HG02588 (cell line): ENCODE measurements around the gene SNRPE.
"Not testable (repeated sequence)": the region's sequence is repeated elsewhere in the genome, so short reads cannot be mapped to it uniquely, and the experiment has no call there.

Experiments
- ATAC-seq: cut with Tn5 transposase; IDR thresholded peaks from one replicate; pipeline ENCODE4 v1.9.1; 2021; ENCODE audit warnings: mild to moderate bottlenecking, moderate library complexity; ENCODE audit not compliant: unreplicated experiment

The SNRPE gene

DNA sequence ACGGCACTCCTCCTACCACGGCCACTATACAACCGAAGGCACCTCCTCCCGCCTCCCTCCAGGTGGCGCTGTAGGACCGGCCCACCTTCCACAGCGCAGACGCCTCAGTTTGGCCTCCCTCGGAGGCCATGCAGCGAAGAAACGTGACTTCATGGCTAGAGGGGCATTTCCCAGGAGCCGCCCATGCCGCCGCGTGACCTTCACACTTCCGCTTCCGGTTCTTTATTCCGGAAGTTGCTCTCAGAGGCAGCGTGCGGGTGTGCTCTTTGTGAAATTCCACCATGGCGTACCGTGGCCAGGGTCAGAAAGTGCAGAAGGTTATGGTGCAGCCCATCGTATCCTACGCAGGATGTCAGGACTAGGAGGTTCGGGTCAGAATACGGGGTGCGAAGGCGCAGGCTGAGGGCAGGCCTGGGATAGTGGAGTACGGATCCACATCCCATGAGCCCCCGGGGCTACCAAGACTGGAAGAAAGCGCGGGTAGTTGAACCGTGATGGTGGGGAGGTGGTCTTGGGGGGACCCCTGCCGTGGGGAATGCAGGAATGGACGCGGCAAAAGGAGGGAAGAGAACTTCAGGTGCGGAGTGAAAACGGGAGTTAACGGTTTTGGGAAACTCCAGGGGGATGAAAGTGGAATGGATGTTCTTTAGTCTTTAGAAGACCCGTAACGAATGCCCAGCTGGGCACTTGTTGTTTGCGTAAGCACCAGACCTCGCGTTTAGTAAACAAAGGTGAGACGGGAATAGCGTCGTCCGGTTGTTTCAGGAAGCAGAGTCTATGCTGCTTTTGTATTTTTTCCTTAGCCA lies at the start of gene SNRPE:
Gene SNRPE (plus strand): TSS at position 221 of the 806 bp plus-strand sequence. CDS start 61 bp downstream, at position 282.
- peak; percentile 94 for ATAC-seq

DNA sequence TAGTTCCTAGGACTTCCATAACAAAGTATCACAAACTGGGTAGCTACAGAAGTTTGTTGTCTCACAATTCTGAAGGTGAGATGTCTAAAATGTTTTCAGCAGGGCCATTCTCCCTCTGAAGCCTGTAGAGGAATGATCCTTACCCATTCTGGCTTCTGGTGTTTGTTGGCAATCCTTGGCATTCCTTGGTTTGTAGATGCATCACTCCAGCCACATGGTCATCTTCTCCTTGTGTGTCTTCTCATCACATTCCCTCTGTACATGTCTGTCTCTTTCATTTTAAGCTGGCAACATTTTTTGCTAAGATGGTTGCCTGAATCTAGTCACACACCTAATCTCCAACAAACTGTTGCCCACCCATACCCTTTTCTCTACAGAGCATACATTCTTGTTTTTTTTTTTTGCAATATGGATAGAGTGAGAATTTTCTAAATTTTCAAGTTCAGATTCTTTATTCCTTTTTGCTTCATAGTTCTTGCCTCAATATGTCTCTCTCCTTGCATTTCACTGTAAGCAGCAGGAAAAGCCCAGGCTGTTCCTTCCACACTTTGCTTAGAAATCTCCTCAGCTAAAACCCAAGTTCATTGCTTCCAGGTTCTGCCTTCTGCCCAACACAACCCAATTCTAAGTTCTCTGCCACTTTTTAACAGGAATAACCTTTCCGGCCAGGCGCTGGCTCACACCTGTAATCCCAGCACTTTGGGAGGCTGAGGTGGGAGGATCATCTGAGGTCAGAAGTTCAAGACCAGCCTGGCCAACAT lies 47.6 kb upstream of the SNRPE start:
- ATAC-seq: no peak

DNA sequence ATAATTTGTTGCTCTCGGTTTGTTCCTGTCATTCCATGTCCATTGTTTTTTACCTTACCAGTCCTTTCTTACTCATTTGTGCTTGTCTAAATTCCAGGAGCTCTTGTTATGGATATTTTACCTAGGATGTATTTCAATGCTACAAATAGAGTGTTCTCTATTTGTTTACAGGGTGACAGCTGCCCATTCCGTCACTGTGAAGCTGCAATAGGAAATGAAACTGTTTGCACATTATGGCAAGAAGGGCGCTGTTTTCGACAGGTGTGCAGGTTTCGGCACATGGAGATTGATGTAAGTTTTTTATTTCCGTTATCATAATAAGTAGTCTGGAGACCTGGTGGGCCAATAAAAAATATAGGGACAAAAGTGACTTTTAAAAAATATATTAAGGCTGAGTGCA lies 43.0 kb upstream of the SNRPE start:
- no peak for ATAC-seq

DNA sequence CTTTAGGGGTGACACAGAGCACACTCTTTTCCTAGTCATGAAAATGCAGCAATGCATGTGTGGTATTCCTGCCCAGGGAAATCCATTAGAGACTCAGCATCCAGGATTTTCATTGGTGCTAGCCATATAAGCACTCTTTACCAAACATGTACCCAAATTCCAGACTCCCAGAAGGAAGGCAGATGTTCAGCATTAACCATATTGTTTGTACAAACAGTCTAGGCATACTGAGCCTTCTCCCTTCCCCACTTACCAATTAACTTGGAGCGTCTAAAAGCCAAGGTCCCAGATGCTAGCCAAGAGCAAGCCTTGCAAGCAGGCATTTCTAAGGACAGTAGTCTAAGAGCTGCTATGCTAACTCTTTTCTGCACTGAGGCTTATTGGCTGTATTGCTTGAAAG lies 38.1 kb upstream of the SNRPE start:
- ATAC-seq: no peak

DNA sequence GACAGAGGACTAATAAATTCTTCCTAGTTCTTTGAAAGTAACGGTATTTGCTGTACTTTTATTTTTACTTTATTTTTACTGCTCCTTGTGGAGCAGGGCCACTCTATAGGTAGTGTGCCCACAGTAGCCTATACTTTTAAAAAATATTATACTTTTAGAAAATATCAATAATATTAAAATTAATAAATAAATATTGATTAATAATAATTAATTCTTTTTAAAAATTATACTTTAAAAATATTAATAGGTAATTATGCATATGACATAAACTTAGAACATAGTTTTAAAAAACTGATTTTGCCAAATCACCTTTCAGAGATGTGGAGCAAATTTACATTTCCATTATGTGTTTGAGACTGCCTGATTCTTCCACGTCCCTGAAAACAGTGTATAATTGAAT lies 35.2 kb upstream of the SNRPE start:
- no peak for ATAC-seq

DNA sequence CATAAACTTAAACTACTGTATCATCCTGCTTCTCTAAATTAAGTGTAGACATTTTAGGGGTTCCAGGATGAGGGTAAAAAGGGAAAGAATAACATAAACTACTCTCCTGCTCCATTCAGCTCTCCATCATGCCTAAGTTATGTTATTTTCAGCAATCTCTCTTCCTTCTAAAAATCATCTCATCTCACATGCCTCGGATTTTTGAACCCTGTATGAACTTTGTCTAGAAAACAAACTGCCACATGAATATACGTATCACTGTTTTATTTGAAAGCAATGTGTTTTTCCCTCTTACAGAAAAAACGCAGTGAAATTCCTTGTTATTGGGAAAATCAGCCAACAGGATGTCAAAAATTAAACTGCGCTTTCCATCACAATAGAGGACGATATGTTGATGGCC lies 33.4 kb upstream of the SNRPE start:
- ATAC-seq: no peak

DNA sequence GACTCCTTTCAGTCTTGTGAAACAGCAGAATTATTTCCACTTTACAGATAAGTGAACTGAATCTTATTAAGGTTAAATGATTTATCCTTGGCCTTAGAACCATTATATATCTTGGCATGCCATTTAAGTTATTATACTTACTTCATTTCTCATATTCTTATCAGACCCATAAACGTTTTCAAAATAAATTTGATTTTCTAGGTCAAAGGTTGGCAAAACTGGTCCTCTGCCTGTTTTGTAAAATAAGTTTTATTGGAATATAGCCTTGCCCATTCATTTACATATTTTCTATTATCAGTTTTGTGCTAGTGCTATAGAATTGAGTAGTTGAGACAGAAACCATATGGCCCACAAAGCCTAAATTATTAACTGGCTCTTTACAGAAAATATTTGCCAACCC lies 32.9 kb upstream of the SNRPE start:
- no peak for ATAC-seq

DNA sequence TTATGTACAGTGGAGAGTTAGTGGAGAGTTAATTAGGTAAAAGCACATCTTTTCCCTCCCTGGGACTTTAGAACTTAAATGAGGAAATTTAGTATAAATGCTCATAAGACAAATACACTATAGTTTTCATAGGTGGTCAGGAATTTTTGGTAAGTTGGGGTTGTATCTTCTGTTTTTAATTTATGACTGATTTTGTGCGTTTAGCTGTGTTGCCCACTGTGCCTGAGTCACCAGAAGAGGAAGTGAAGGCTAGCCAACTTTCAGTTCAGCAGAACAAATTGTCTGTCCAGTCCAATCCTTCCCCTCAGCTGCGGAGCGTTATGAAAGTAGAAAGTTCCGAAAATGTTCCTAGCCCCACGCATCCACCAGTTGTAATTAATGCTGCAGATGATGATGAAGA lies 32.2 kb upstream of the SNRPE start:
- not testable (repeated sequence) for ATAC-seq

DNA sequence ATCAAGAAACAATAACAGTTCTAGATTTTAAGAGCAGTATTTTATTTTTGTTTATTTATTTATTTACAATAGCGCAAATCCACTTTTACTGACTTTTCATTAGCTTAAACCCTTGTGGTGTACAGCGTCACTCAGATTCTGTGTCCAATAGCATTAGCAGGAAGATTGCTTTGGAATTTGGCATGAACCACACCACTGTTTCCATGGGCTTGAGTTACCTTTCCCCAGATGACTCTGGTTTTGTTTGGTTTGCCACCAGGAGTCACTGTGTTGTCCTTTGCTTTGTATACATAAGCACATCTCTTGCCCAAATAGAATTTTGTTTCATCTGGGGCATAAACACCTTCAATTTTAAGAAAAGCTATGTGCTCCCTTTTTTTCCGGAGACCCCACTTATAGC lies 25.9 kb upstream of the SNRPE start:
- no peak for ATAC-seq

DNA sequence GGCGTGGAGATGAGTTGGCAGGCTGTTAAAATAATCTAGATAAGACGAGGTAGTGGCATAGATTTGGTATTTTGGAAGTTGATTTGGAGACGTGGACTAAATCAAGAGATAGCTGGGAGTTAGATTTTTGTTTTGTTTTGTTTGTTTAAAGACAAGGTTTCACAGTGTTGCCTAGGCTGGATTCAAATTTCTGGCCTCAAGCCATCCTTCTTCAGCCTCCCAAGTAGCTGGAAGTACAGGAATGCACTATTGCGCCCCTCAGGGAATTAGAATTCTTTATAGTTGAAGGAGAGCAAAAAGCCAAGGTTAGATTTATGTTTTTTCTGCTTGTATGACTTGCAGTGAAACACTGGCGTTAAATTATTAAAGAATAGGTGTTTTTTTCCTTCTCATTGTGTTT lies 22.3 kb upstream of the SNRPE start:
- ATAC-seq: no peak

DNA sequence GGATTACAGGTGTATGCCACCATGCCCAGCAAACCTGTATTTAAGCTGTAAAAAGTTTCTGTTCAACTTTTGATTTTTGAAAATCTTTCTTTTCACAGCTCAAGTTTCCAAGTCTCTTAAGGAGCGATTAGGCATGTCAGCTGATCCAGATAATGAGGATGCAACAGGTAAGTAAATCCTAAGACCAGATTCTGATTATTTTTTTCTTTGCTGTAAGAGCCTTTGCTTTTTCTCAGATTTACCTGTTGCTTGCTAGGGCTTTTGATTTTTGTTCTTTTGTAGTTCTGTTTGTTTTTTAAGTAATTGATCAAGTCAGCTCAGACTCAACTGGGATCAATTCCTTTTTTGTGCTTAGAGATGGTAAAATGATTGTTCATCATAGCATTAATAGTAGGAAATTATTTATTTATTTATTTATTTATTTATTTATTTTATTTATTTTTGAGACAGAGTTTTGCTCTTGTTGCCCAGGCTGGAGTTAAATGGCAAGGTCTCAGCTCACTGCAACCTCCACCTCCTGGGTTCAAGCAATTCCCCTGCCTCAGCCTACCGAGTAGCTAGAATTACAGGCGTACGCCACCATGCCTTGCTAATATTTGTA lies 21.1 kb upstream of the SNRPE start:
- no peak for ATAC-seq

DNA sequence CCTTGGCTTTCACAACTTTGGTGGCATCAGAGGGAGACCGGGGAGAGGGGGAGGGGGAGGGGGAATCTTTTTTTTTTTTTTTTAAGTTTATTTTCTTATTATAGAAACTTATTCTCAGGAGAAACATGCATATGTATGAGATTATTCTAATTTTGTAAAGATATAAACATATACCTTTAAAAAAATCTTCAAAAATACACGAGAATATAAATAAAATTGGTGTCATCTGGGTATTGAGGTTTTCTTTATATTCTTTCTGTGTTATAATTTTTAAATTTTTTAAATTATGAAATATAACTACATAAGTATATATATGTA lies 18.9 kb upstream of the SNRPE start:
- ATAC-seq: no peak

DNA sequence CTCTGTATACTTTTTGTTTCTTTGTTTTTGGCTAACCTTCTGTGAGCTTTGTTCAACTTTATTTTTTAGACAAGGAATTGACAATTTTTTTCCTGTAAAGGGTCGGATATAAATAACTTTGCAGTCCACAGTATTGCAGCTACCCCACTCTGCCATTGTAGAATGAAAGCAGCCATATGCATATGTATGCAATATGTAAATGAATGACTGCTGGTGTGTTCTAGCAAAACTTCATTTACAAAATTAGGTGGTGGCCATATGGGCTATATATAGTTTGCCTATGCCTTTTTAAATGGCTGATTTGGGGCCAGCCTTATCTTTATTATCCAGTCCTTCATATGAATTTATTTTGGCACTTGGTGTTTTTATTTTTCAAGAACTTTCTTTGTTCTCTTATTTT lies 18.0 kb upstream of the SNRPE start:
- no peak for ATAC-seq

DNA sequence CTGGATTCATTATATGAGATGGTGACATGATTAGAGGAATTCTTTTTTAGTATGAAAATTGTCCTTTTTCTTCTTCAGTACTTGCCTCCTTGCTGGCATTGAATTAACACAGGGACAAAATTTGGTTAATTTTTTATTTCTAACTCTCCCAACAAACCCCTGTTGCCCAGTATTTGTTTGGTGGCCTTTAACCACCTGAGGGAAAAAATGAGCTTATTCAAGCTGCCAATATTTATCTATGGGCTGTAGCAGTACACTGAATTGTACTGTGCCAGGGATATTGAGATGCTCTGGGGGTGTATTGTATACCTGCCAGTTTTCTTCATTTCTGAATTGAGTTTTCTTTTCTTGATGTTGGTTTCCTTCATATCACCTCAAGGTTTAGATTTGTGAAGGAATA lies 8.3 kb upstream of the SNRPE start:
- ATAC-seq: not testable (repeated sequence)

DNA sequence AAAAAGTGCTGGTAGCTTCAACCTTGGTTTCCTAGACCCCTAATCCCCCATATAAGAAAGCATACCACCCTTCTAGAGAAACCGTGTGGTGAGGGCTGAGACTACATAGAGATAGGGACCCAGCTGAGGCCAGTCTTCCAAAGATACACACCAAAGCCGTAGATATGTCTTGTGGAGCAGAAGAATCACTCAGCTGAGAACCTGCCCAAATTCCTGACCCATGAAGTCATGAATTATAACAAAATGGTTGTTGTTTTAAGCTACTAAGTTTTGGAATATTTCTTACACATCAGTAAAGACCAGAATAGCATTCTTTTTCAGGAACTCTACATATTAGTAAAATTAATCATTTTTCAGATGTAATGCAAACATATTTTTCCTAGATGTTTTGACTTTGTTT lies 3.3 kb upstream of the SNRPE start:
- no peak for ATAC-seq

DNA sequence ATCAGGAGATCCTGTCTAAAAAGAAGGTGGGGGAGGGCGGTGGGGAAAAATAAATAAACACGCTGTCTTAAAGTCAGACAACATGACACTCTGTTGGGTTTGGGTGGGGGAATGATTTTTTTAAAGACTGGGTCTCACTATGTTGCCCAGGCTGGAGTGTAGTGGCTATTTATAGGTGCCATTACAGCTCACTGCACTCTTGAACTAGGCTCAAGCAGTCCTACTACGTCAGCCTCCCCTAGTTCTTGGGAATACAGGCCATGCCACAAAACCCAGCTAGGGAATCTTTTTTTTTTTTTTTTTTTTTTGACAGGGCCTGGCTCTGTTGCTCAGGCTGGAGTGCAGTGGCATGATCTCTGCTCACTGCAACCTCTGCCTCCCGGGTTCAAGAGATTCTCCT lies 2.4 kb upstream of the SNRPE start:
- no peak for ATAC-seq

DNA sequence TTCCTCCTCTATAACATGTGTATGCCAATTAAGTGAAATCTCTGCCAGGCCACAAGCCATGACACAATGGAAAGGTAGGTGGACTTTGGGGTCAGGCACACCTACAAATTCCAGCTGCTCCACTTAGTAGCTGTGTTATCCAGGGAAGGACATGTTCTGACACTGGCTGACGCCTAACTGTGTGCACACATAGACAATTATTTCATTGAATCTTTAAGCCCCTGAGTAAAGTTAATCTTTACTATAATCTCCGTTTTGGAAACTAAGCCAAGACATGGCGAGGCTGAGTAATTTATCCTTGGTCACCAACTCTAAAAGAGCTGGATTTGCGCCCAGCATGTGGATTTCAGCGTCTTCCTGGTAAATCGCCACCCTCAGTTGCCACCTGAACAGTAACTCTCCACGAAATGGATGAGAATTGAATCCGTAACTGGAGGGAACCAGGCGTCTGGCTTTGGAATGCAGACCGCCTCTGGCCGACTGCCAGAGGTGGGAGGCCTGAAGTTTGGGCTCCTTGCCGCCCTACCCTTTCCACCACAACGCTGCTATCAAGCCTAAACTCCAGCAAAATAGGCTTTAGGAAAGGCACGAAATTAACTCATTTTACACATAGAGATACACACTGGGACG lies 888 bp upstream of the SNRPE start:
- no peak for ATAC-seq

DNA sequence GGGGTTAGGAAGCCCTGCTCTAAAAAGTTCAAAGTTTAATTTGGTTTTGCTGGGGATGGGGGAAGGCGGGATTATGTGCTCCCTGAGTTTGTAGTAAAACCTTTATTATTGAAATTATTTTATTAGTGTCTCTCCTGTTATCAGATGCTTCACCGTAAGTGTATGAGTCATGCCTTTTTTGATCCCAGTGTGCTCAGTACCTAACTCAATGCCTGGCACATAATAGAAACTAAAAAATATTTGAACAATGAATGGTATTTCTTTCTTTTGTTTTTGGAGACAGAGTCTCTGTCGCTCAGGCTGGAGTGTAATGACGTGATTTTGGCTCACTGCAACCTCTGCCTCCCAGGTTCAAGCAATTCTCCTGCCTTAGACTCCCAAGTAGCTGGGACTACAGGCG lies 6.4 kb downstream of the SNRPE start:
- ATAC-seq: no peak

DNA sequence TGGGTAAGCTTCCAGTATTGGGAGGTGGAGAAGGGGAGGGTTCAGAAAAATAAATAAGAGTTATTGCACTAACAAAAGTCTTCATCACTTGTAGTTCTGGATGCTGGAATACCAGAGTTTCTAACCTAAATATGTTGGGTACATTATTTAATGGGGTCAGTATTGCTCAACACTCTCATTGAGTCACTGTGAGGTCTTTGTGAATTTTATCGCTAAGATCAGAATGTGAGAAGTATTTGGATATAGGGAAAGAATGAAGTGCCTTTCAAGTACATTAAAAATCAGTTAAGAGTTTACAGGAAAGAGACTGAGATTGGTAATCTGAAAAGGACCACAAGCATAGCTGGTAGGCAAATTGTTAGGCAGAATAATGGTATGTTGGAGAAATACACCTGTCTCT lies 8.8 kb downstream of the SNRPE start:
- no peak for ATAC-seq

DNA sequence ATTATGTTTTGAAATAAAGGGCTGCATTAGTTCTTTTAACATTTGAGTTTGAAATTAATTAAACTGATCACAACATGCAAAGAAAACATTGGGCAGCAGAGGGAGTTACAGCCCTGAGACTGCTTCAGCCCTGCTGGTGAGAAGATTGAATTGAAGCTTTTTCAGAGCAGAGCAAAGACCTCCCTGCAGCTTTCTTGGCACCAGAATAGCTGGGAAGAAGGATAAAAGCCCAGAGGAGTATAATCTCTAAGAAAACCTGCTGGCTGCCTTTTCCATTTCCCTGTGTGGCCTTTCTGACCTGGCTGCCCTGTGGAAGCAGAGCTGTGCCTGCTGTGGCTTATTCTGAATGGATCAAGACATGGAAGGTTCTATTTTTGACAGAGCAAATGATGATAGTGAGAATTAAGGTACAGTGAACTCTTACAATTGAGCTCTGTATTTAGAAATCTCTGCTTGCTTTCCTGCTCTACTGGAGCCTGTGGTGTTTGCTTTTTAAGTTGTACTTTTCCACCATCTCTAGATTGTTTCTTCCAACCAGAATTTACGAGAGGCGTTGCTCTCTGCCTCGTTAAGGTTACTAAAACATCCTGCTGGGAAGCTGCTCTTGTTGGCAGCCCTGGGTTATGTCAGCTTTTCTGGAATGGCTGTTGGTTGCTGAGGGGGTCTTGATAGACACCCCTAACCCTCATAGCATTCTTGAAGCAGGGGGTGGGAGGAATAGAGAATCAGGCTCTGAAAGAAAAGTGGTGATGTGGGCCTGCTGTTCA lies 9.9 kb downstream of the SNRPE start:
- no peak for ATAC-seq

DNA sequence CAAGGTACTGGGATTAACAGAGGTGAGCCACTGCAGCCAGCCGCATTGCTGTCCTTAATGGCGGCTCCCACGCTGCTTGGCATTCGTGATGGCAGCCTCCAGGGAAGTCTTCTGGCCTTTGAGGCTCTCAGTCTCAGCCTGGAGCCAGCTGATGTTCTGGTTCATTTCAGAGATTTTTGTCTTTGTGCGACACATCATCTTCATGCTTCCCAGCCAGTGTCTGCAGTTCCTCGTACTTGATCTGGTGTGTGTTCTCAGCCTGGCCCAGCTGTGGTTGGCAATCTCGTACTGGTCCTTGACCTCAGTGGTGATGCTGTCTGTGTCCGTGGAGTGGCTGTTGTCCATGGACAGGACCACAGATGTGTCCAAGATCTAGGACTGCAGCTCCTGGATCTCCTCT lies 11.7 kb downstream of the SNRPE start:
- ATAC-seq: no peak
